Stimulated activated CD4-positive, alpha-beta T cell treated with anti-CD3 and anti-CD28 coated beads, Interleukin-4, amount 100 ng/mL, for 48 hours (primary cell): ENCODE data around the gene DMD.

Experiments
- DNase-seq, 2 donors: peaks; one replicate each; pipeline ENCODE4 v3.0.0-alpha.2; 2020; ENCODE audit warnings: low read depth in 2 of 2

DMD gene

GRCh38 chrX:33045245-33045644, 166.1 kb downstream of the DMD start:
- no peak for DNase-seq

- DNase-seq = no peak
Observed at GRCh38 chrX:33041141-33041540, 170.2 kb downstream of the DMD start.

DNA sequence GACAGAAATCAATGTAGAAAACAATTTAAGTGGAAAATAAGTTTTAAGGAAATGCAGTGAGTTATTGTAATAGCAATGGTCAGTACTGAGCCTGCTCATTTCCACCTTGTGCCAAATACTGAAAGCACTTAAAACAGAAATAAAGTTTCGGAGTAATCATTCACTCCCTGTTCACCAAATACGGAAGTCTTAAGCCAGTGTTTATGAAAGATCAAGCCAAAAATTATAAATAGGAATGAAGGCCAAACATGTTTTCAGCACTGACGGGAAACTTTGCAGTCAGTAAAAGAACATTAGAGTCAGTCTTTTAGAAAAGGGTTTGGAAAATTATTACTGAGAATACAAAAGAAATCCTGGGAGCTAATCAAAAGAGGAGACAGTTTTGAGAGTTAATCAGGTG, 178.6 kb downstream of the DMD start:
- DNase-seq = no peak

DNA sequence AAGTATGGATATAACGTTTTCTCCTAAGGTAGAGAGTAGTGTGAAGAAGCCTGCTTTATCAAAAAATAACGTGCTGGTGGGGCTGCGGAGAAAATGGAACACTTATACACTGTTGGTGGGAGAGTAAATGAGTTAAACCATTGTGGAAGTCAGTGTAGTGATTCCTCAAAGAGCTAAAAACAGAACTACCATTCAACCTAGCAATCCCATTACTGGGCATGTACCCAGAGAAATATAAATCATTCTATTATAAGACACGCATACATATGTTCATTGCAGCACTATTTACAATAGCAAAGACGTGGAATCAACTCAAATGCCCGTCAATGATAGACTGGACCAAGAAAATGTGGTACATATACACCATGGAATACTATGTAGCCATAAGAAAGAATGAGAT, 196.4 kb downstream of the DMD start:
- DNase-seq = no peak

DNA sequence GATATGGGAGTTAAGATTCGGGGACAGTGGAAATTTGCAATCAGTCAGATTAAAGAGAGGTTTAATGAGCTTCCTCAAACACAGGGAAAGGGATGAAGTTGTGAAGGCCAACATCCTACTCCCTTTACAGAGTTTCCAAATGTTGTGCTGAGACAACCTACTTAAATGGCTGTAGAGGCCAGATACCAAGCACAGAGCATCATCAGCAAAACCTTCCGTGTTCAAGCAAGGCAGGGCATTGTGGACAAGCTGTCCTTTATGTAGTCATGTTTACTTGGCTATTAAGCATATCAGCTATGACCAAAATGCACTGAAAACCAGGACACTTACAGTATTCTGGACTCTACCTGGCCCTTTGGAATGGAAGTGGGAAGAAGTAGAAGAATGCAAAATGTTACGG, 197.3 kb downstream of the DMD start:
- DNase-seq = no peak

DNA sequence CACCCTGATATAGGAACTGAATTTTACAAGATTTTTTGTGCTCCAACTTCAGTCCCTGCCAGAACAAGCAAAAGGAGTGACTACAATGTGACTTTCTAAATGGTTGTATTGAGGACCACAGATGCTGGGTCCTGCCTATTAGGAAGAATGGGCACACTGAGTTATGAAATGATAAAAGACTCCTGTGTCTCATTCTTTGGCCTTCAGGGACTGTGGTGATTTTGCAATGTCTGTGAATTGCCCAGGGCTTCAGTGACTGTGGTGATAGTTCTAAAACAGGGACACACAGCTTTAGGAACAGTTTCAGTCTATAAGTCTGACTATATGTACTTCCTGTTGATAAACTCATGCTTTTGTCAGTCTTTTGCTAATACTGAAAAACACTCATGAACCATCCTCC, 210.2 kb downstream of the DMD start:
- no peak for DNase-seq

DNA sequence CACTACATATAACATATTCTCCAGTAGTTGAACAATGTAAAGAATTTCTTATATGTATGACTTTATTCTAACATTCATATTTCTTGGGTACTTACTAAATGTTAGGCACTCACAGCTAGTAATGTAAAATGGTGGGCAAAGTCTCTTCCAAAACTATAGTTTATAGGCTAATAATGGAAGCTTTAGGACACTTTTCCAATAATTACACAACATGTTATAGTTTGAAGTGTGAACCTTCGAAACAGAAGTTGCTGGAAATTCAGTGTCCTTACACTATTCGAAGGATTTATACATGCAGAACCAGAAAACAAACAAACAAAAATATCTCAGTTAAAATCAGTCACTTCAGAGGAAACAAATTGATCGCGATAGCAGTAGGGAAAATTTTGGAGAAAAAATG, 212.6 kb downstream of the DMD start:
- DNase-seq = no peak

- no peak for DNase-seq
Observed at GRCh38 chrX:32995427-32995826, 215.9 kb downstream of the DMD start.

DNA sequence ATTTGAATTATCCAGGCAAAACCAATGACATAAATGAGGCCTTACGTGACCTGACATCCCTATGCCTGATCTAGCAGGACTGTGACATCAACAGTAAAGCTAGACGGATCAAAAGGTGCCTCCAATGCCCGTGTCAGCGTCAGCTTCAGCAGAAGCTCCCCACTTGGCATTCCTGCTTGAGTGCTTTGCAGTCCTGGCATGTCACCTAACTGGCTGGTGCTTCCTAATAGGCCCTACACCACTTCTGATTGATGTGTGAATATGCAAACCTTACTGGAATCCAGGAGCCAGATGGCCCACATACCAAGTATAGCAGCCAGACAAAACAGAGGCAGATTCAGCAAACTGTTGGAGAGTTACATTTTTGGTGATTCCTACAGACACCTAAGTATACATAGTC, 224.2 kb downstream of the DMD start:
- DNase-seq = no peak

DNA sequence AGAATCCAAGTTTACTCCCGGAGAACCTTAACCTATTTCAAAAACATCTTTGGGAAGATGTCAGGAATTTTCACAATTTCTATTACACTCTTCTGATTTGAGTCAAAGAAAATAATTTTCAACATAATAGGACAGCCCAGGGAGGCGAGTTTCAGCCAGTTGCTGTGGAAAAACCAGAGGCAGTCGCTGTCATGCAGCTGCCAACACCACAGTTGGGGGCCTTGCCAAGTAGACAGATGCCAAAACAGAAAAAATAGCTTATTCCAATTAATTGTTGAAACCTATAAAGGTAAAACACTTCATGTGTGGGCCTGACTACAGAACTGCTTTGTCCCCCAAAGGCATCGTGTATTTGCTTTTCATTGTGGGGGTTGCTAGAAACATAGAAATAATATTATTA, 225.8 kb downstream of the DMD start:
- no peak for DNase-seq

GRCh38 chrX:32966821-32967355, 244.5 kb downstream of the DMD start:
- DNase-seq = no peak

GRCh38 chrX:32954125-32954524, 257.2 kb downstream of the DMD start:
- DNase-seq = no peak

GRCh38 chrX:32948130-32948529, 263.2 kb downstream of the DMD start:
- no peak for DNase-seq

DNA sequence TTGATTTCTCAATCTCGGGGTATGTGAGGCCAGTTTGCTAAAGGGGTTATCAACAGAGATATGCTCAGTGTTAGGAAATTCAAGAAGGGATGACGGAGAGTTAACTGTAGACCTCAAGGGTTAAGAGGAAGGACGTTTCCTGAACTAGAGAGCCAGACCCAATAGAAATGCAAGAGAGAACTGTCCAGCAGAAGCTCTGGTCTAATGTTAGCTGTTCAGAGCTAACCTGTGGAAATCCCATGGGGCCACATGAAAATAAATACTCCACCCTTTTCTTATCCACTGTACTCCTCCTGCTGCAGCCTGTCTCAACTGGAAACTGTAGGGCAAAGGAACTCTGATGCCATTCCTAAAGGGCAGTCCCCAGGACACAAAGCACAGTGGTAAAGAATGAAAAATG, 274.3 kb downstream of the DMD start:
- DNase-seq = no peak

- DNase-seq = no peak
Observed at GRCh38 chrX:32933548-32933947, 277.8 kb downstream of the DMD start.

GRCh38 chrX:32929040-32929439, 282.3 kb downstream of the DMD start:
- no peak for DNase-seq

DNA sequence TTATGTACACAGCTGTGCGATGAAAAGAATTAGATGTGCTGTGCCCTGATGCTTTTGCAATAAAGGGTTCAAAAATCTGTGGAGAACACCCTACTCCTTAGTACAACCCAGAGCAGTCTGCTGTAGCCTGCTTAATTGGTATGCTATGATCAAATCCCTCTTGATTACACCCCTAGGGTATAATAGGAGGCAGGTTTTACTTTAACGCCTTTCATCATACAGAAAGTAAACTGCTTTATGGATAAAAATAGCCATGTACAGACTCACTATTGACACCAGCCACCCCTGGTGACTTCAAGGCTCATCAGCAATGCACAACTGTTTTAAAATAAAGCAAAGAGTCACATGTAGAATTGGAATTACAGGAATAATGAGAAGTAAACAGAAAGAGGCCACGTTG, 315.3 kb downstream of the DMD start:
- no peak for DNase-seq

DNA sequence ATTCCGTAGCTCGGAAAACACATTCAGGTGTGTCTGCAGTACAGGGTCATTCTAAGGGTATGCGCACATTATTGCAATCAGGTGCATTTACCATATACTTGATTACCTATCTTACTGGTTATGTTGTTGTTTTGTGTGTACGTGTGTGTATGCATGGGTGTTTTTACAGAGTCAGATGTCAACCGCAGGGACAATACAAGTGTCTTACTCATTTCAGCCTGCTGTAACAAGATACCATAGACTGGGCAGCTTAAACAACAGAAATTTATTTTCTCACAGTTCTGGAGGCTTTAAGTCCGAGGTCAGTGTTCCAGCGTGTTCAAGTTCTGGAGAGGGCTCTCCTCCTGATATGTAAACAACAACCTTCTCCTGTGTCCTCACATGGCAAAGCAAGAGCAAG, 316.7 kb downstream of the DMD start:
- no peak for DNase-seq

- no peak for DNase-seq
Observed at GRCh38 chrX:32893751-32894150, 317.6 kb downstream of the DMD start.

- no peak for DNase-seq
Observed at GRCh38 chrX:32877592-32877991, 333.8 kb downstream of the DMD start.

GRCh38 chrX:32874839-32875238, 336.5 kb downstream of the DMD start:
- DNase-seq = no peak

DNA sequence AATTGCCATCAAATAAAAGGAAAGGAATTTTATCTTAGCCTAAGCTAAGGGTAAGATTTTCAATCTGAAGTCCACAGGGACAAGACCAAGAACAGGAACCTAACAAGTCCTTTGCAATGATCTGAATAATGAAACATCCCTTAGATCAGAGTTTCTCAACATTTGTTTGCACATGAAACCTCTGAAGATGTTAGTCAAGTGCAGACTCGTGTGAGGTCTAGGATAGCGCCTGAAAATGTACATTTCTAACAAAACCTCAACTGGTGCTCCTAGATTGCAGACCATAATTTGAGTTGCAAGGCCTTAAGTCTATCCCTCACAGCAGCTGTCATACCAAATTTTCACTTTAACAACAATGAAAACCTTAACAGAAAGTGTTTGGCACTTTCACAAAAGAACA, 337.6 kb downstream of the DMD start:
- DNase-seq = no peak

- DNase-seq = no peak
Observed at GRCh38 chrX:32871636-32872035, 339.7 kb downstream of the DMD start.

- DNase-seq = no peak
Observed at GRCh38 chrX:32868524-32868895, 342.8 kb downstream of the DMD start.
